NCI-H748 (cell line): ENCODE results near the gene PDE3A.

Experiments
- DNase-seq: peaks from one replicate; lab custom pipeline; 2025; ENCODE audit not compliant: unreplicated experiment; lab: John Stamatoyannopoulos, UW

PDE3A gene

DNA sequence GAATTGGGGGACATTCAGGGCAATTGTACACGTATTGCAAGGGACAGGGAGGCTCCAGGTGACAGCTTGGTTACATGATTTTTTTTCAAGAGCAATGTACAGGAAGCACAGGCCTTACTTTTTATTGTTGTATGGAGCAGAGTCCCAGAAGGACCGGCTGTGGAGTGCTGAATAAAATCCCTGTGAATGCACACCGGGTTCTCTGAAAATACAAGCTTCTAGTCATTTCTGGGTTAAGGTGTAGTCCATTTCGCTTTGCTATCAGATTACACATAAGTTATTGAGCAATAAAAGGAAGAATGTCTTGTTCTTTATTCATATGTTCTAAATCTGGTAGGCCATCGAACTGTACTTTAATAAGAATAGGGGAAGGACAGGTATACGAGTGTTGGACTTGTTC, 52.2 kb downstream of the PDE3A start:
- DNase-seq: no peak

DNA sequence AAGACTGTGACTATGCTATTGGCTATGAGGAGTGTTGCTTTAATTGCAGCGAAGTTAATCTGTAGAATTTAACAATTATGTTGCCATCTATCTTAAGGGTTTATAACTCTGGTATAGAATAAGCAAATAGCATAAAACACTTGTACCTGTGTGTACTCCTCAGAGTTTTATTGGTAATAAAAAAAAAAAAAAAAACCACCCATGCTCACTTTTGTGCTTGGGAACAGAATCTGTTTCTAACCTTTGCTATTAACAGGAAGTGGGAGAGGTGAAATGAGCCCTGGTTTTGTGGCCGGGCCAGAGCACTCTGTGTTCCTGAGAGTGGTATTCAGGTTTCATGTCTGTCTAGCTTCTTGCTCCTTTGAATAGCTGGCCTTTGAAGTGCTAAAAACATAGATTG, 53.1 kb downstream of the PDE3A start:
- DNase-seq: no peak

DNA sequence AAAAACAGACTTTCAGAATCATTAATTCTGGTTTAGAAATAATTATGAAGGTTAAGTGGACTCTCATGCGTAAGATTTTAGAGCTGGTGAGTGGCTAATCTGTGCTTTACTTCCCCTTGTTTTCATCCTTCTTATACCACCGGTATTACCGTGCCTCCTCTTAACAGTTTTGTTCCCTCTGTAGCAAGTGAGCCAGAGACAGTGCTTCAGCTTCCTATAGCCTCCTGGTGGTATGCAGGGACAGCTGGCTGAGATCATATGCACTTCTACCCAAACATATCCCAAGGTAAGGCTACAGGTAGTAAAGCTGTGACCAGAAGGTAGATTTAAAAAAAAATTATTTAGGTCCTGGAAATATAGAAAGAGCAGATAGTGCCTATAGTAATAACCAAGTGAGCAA, 55.2 kb downstream of the PDE3A start:
- DNase-seq: no peak

DNA sequence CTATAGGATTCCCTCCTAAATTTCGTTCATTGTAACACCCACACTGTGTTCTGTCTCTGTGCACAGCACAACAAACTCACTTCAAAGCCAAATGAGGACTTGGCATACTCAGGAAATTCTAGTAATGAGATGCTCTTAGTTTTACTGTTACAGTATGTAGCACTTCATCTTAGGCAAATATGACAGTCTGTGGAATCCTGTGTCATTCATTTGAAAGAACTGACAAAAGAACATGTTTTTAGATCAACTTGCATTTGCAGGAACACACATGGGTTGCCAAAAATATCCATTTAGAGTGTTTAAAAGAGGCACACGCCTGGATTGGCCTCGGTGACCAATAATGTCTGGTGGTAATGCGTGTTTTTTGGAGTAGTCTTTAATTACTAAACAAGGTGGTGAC, 56.5 kb downstream of the PDE3A start:
- no peak for DNase-seq

DNA sequence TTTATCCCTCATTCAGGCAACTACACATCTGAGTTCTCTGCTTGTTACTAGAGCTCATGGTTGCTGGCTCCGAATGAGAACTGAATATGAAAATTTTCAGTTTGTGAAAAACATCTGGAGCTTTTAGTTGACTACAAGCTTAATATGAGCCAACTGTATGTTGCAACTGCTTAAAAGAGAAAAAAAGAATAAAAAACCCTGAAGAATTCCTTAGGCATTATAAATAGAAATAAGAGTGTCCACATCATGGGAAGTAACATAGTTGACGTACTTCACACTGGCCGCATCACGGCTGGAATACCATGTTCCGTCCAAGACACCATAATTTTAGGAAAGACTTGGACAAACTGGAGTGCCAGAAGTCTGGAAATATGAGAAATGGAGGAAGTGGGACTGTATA, 57.9 kb downstream of the PDE3A start:
- DNase-seq: no peak

DNA sequence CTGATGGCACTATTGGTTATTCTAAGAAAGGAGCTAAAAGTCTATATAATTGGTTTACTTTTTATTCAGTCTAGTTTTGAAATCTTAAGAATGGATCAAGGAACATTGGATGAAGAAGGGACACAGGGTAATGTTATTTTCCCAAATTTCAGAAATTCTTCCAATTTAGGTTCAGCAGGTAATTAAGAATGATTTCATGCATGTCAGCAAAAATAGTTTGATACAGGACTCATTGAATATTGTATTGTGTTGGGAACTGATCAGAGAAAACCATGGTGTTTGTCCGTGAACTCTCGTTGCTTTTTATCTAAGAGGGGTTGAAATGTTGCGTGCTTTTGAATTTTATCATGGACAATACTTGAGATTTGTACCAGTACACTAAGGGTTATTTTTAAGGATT, 58.6 kb downstream of the PDE3A start:
- DNase-seq: no peak

DNA sequence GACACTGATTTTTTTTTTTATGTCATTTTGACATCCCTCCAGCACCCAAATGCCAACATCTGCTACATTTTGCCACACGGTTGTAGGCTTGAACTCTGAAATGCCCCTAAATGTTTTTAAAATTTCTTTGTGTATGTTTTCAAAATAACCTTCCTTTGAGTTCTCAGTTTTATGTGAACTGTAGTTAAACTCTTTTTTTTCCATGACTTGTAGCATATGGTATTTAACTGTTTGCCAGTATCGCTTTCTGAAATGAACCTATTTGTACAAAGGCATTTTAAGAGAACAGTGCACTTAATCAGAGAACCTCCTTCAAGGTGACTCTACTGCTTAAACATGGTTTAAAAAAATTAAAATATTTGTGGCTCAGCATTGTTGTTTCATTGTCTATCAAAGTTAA, 61.5 kb downstream of the PDE3A start:
- DNase-seq: no peak

DNA sequence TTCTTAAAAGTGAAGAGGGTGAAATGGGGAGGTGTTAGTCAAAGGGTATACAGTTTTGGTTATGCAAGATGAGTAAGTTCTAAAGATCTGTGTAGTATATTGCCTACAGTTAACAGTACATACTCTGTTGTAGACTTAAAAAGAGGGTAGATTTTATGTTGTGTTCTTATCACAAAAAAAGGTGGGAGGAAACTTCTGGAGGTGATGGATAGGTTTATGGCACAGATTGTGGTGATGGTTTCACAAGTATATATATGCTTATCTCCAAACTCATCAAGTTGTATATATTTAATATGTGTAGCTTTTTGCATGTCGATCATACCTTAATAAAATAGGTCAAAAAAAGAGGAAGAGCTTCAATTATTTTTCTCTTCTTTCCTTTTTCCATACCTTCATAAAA, 64.0 kb downstream of the PDE3A start:
- no peak for DNase-seq

DNA sequence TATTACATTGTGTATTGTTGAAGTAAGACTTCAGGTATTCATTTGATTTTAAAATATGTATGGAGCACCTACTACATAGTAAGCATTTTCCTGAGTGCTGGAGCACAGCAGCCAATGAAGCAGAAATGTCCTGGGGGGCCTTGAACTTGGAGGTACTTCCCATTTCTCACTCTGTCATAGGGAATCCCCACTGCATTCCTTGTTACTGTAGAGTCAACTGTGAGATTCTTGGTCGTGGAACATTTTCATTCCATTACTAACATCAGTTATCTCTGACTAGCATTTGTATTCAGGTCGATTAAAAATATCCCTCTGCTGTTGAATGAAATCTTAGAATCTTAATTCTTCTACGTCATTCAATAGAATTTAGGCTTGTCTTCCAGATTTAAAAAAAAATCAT, 66.7 kb downstream of the PDE3A start:
- DNase-seq: no peak

DNA sequence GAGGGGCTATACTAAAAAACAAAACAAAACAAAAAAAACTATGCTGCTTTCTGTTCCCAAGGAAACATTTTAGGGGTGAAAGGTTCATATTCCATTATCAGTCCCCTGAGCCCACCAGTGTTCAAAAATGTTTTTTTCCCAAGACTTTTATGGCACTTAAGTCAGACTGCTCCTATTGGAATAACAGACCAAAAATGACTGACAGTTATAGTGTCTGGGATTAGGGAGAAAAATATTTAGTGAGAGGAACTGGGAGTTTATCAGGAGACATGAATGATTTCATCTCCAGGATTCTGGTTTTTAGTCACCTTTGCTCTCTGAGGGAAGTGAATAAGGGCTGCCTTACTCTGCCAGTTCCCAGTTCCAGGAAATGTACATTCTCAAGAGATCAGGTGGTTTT, 68.0 kb downstream of the PDE3A start:
- no peak for DNase-seq

DNA sequence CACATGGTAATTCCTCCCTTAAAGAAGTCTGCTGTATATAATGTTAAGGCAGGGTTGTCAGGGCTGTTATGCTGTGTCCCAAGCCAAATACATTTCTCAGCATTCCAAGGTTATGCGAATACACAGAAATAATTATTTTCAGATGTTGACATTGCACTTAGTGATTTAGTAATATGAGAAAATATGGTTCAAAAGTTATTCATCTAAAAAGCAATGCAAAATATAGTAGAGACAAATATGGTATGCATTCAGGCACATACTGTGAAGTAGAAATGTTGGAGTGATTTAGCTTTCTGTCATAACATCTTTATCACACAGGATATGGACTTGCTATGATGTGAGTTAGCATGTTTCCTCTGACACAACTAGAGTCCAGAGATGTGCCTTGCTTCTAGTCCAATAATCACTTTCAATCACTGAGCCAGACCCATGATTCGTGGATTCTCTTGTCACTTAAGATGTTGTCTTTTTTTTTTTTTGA, 70.0 kb downstream of the PDE3A start:
- no peak for DNase-seq

DNA sequence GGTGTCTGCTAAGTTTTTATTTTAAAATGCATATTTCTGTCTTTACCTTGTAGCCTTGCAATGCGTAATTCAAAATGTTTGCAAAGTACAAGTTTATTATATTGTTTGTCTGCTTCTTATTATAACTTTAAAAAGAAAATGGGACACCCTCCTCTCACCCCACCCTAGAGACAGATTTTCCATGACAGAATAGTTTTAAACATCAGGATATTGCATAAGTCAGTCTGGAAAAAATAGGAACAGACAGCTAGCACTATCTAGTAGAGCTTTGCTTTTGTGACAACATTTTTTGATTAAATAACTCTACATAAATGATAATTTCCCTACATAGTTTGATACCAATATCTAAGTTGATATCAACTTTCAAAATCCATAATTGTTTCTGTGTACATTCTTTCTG, 71.3 kb downstream of the PDE3A start:
- no peak for DNase-seq

DNA sequence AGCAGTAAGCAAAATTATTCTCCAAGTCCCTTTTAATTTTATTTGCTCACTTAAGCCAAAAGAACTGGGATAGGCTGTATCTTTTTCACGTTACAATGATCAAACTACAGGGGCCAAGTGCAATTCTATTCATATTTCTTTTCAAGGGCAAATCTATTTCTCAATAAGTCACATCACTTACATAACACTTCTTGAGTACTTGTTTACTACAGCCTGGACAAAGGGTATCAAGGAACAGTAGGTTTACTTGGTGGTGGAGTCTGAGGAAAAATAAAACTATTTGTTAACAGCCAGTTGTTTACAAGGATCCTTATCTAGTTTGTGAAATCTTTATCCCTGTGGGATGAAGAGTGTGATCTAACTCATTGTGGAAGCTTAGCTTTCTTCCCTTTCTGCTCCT, 72.1 kb downstream of the PDE3A start:
- DNase-seq: no peak

DNA sequence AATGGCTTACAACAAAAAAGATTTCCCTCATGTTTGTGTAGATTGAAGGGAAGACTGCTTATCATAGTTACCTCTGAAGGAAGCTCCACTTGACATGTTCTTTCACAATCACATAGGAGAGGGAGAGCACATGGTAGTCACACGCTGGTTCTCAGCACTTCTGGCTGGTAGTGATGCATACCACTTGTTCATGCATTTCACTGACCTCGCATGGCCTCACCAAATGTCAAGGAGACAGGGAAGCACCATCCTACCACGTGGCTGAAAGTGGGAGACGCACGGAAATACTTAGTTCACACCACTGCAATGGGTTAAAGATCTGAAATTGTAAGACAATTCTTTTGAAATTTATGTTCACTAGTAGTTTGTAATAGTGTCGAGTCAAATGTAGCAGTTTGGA, 74.0 kb downstream of the PDE3A start:
- no peak for DNase-seq

DNA sequence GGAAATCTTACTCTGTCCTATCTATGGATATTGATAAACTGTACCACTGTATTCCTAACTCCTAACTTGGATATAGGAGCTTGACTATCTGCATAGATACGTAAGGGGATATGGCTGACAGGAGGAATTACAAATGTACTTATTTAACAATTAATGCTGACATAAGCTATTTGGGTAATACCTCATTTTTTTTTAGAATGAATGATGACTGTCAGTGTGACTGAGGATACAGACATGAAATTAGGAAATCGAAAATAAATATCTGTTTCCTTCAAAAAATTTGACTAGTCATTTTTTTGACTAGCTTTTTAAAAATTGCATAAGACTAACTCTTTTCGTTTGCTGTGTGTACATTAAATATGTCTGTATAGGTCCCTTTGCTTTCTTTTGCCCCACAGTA, 74.9 kb downstream of the PDE3A start:
- no peak for DNase-seq

DNA sequence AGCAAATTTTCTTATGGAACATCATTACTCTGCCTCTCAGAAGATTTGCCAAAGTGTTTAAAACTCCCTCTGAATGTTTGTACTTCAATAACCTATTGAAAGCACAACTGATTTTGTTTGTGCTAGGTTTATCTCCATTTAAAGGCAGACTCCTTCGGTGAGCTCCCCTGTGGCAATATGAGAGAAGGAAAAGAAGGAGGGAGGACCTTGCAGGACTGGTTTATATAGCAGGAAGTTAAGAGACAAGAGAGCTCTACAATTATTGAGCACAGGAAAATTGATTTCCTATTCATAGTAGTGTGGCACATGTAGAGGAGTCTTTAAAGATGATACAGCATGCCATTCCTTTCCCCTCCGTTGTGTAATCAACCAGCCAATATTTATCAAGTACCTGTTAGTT, 75.5 kb downstream of the PDE3A start:
- DNase-seq: no peak

DNA sequence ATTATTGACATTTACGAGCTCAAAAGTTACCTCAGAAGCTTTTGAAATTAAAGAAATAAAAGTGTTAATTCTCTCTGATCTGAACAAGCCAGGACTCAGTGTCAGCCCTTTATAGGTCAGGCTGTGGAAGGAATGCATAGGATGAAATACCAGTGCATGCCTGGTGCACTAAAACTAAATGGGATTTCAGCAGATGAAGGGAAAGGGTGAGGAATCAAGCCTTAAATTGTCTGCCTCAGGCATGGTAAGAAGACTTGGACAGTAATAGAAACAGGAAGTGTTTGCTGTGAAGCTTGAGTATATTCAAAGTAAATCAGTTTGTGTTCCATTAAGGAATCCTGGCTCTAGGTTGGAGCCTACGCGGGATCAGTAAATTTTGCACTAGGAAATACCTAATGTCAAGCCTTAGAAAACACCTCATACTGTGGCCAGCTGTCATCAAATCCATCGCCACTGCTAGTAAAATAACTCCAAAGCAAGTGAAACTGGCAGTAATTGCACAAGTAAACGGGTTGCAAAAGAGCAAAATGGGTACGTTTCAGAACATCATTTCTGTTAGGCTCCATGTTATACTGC, 76.3 kb downstream of the PDE3A start:
- no peak for DNase-seq

DNA sequence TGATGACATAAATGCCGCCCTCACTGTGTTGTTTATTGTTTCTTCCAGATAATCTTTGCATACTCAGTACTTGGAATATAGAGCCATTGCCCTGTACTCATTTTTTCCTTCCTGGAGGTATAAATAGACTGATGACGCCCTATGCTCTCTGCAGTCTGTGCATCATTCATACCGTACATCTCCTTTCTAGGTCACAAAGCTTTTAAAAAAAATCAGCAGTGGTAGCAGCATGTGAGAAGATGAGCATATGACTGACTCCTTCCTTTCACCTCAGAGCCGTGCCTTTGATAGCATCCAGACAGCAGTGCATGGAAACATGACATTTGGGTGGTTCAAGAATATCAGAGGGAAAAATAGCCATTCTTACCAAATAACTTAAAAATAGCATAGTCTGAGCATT, 77.3 kb downstream of the PDE3A start:
- DNase-seq: no peak

DNA sequence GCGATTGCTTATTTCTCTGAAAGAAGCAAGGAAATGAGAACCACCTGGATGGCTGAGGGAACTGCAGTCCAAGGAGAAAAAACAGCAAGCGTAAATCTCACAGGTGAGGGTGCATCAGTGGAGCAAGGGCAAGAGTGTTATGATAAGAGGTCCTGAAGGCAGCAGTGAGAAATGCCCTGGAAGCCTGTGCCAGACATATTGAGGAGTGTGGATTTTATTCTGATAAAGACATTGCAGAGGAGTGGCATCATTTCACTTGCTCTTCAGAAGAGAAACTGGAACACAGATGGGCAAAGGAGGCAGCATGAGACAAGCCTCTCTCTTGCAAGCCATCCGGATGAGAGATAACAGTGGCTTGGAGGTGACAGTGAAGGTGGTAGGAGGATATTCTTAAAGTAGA, 78.5 kb downstream of the PDE3A start:
- no peak for DNase-seq

DNA sequence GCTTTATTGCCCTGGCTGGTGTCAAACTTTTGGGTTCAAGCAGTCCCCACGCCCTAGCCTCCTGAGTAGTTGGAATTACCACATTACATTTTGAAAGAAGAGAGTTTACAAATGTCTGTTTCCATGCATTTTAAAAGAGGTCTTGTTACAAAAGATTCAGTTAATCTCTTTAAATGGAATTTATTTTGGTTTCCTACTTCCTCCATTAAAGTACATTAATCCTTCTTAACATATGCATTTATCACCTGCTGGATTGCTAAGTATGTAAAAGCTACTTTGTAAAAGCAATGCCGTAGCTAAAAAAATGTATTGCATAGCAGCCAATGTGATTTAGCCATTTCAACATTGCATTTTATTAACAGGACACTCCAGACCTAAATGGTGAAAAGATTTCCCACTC, 80.4 kb downstream of the PDE3A start:
- DNase-seq: no peak

DNA sequence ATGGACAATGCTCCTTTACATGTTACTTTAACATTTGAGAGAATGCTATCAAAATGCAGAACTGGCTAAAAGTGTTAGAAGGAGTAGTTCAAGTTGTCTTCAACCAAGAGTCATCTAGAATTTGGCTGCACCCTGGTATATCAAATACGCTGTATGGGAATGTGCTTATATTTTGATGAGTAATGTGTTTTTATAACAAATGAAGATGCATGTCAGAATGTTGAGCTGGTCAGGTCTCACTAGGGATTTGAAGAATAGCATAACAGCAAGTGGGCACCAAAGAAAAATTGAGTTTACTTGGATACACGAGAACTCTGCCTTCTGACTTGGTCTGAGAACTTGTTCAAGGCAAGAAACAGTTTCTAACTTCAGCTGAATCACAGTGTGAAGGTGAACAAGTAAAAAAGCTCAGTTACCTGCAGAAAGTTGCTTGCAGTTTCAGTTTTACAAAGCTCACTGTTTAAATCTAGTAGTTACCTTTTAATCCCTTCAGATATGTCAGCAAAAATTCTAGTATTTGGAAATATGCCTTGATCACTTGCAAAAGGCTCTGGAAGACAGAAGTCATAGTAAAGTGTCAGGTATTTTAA, 82.3 kb downstream of the PDE3A start:
- no peak for DNase-seq

DNA sequence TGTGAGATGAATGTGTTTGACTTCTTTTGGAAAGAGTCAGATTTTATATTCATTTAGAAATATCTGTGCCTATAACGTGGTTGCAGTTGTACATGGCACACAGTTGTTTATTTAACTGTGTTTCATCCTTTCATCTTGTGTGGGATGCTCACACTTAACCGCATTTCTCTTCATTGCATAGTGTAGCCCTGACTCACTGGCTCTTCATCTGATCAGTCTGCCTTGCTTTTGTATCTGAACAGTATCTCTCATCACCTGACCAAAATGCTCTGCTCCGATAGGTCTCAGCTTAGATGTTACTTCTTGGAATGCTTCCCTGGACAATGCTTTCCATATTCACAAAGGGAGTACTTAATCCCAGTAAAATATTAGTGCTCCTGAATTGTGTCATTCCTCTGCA, 83.4 kb downstream of the PDE3A start:
- no peak for DNase-seq

DNA sequence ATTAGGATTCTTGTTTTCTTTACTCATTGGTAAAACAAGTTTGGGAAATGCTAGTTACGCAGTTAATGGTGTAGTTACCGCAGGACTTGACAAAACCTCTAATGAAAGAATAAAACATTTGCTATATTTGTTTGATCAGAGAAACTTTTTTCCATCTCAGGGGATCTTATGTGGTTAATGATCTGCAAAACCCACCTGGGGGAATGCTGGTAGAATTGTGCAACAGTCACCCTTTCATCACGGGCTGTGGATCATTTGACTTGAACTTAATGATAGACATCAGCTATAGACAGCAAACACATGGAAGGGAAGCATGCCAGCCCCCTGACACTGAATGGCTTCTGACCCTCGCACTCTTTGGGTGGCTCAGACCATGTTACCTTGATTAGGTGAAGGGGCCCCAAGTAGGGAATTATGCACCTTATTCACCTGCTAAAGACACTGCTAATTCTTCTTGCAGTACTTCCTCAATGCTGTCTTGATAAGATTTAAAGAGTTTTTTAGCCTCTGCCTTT, 84.2 kb downstream of the PDE3A start:
- no peak for DNase-seq
